ENCODE measurements around the gene MAST1. TPM values are rescaled to one million over a fixed set of nuclear protein-coding genes. Genes with fewer than 3 reads are reported as not detected.

Gene MAST1
- total and polyA plus RNA-seq, 2 donors (not counting 1 experiment from before 2014, with no cell fraction given): 0.39 to 1.1 TPM

GRCh38 chr19:12847159-12848139, 9.1 kb downstream of the MAST1 start:
- Histone ChIP-seq H3K4me1 (ENCODE audit: control insufficient read depth in 2 of 2, insufficient read depth in 2 of 2, low read length in 2 of 2) (peaks cover 10% of the 10 kb centered on the region in 2 donors), H3K27me3 (replicated peaks in 1 of 4; ENCODE audit: control extremely low read depth in 1 of 4, control insufficient read depth in 3 of 4, insufficient read depth in 4 of 4, low read length in 3 of 4) (peaks cover 0 to 46% (median 12%) of the 10 kb centered on the region in 4 experiments), H3K4me3 (ENCODE audit: control extremely low read depth in 1 of 5, extremely low read depth in 1 of 5, insufficient read depth in 1 of 5, low read depth in 2 of 5, low read length in 4 of 5) (peak overlapping the region in 4 of 5 experiments; percentile 18 to 35 (median 22)), H2AFZ (ENCODE audit: insufficient read depth, low read depth, low read length, poor library complexity, severe bottlenecking) (peak overlapping the region; percentile 71), H3K4me2 (replicated peaks; ENCODE audit: low read depth, low read length, poor library complexity, severe bottlenecking) (peak overlapping the region; percentile 75), H3K9me3 (ENCODE audit: control extremely low read depth in 1 of 3, control insufficient read depth in 2 of 3, insufficient read depth in 1 of 3, low read length in 2 of 3) (no peaks in the 10 kb centered on the region), H3K9ac (ENCODE audit: low read length) (peak overlapping the region; percentile 46), H3K27ac (ENCODE audit: low read length in 2 of 2) (no peak overlapping the region), H3K36me3 (replicated peaks in 1 of 2; ENCODE audit: control extremely low read depth in 1 of 2, control insufficient read depth in 1 of 2, extremely low read depth in 1 of 2, insufficient read depth in 2 of 2, low read length in 1 of 2) (no peaks in the 10 kb centered on the region), H4K20me1 (ENCODE audit: control insufficient read depth, insufficient read depth, low read length, poor library complexity, severe bottlenecking) (no peaks in the 10 kb centered on the region), H3K79me2 (ENCODE audit: control insufficient read depth, insufficient read depth, low read length) (no peaks in the 10 kb centered on the region)
- no peaks in the 10 kb centered on the region for H3K9me3 Mint-ChIP-seq (ENCODE audit: insufficient read depth)
- DNase-seq: peak; percentile 87
- intact Hi-C loops (cut with micrococcal nuclease): loop anchor here (1.0 to 2.0 kb wide), 5 partner anchors 51 to 283 kb away; no protein-coding TSS in a partner anchor
- ChIA-PET CTCF (interaction anchor here (0.5 to 9.9 kb wide), 49 partner anchors 8 to 371 kb away, joined by 3 to 353 read pairs (median 5); partner anchors contain the start of genes BEST2, DNASE2, FARSA and GCDH), POLR2A (interaction anchor here (0.6 to 1.1 kb wide), 4 partner anchors 24 to 85 kb away, joined by 3 to 8 read pairs (median 3); partner anchors contain the start of gene DNASE2)
- ATAC-seq (ENCODE audit: low read depth): peak; percentile 99
- H3K4me3 Mint-ChIP-seq: peak overlapping the region; percentile 55
- H3K4me1 Mint-ChIP-seq: peaks cover 6% of the 10 kb centered on the region
- TF ChIP-seq EZH2 (IDR thresholded peaks at IDR 0.05; ENCODE audit: borderline replicate concordance, insufficient read depth, low read depth, low read length, poor library complexity, severe bottlenecking): no peak
- peak; percentile 100 for TF ChIP-seq CTCF (IDR thresholded peaks at IDR 0.05)
- no peak overlapping the region for H3K27ac Mint-ChIP-seq
- peaks cover 30% of the 10 kb centered on the region for H3K27me3 Mint-ChIP-seq
- WGBS (ENCODE audit: insufficient coverage): 11% methylated on average over 69 of the region's 69 CpGs
